Hepatocyte (in vitro differentiated cells): ENCODE measurements around the gene RAB27A. TPM values are rescaled to one million over a fixed set of nuclear protein-coding genes. Genes with fewer than 3 reads are reported as not detected.
A peak's percentile ranks its signal among the peaks of the same experiment; 100 is the strongest.

Source experiments
- DNase-seq: peaks from one replicate; pipeline ENCODE4 v3.0.0-alpha.2; 2016; ENCODE audit warnings: low spot score
- H2AFZ ChIP-seq: fragments of 200-600 bp; sonication (generic); 2 replicates; pipeline ENCODE4 v1.6.0; 2016; ENCODE audit warnings: antibody characterized with exemption, mild to moderate bottlenecking
- H3K27ac ChIP-seq: fragments of 200-600 bp; sonication (generic); 2 replicates; pipeline ENCODE4 v1.5.1; 2016; ENCODE audit warnings: mild to moderate bottlenecking
- H3K27me3 ChIP-seq: fragments of 200-600 bp; sonication (generic); 2 replicates; pipeline ENCODE4 v1.6.1; 2016
- H3K36me3 ChIP-seq: fragments of 200-600 bp; sonication (generic); replicated peaks from 2 replicates; pipeline ENCODE4 v1.5.1; 2016; ENCODE audit warnings: low read depth; ENCODE audit not compliant: insufficient read depth
- H3K4me1 ChIP-seq: fragments of 200-600 bp; sonication (generic); 2 replicates; pipeline ENCODE4 v1.5.1; 2016; ENCODE audit warnings: mild to moderate bottlenecking, moderate library complexity; ENCODE audit not compliant: insufficient read depth
- H3K4me2 ChIP-seq: fragments of 200-600 bp; sonication (generic); 2 replicates; pipeline ENCODE4 v1.6.0; 2016
- H3K4me3 ChIP-seq: fragments of 200-600 bp; sonication (generic); 2 replicates; pipeline ENCODE4 v1.5.1; 2016; ENCODE audit warnings: mild to moderate bottlenecking
- H3K79me2 ChIP-seq: fragments of 200-600 bp; sonication (generic); 2 replicates; pipeline ENCODE4 v1.6.0; 2017; ENCODE audit warnings: mild to moderate bottlenecking
- H3K9me2 ChIP-seq: fragments of 200-600 bp; sonication (generic); replicated peaks from 2 replicates; pipeline ENCODE4 v1.6.0; 2017; ENCODE audit warnings: mild to moderate bottlenecking; ENCODE audit not compliant: insufficient read depth
- H3K9me3 ChIP-seq: fragments of 200-600 bp; sonication (generic); 2 replicates; pipeline ENCODE4 v1.5.1; 2016; ENCODE audit warnings: low read depth, mild to moderate bottlenecking
- H4K20me1 ChIP-seq: fragments of 200-600 bp; sonication (generic); 2 replicates; pipeline ENCODE4 v1.6.0; 2016; ENCODE audit warnings: mild to moderate bottlenecking; ENCODE audit not compliant: insufficient read depth, poor library complexity, severe bottlenecking
- EZH2 ChIP-seq: fragments of 200-600 bp; sonication (generic); IDR thresholded peaks from 2 replicates; pipeline ENCODE4 v1.6.1; 2016; ENCODE audit warnings: antibody characterized with exemption, mild to moderate bottlenecking, borderline replicate concordance
- EZH2phosphoT487 ChIP-seq: fragments of 200-600 bp; sonication (generic); IDR thresholded peaks from one replicate; pipeline ENCODE4 v1.6.1; 2018; ENCODE audit warnings: antibody characterized with exemption, mild to moderate bottlenecking, low read depth, moderate library complexity; ENCODE audit not compliant: unreplicated experiment, severe bottlenecking
- WGBS: methylation state at CpG from one replicate; pipeline ENCODE4 v1.1.6; 2016; ENCODE audit warnings: low lambda C conversion rate; ENCODE audit errors: missing lambda C conversion rate; 5-methylcytosine and 5-hydroxymethylcytosine counted together
- polyA plus RNA-seq: library from polyadenylated mRNA; unstranded; fragments of >200 nt; fragmentation: Nextera tagmentation; extraction: Ambion mirVana; gene quantifications from 2 replicates; pipeline ENCODE4 v1.2.1, GENCODE V29; 2016
- total RNA-seq: library from RNA; depleted of rRNA; stranded (reverse); fragments of >200 nt; gene quantifications from 2 replicates; pipeline ENCODE4 v1.2.3, GENCODE V29; 2014
- TF ChIP-seq, protein P1 (sequence below): fragments of 200-600 bp; sonication (generic); IDR thresholded peaks from 2 replicates; pipeline ENCODE4 v1.5.1; 2016; ENCODE audit warnings: antibody characterized with exemption, mild to moderate bottlenecking; ENCODE audit not compliant: poor library complexity

Gene RAB27A
- total and polyA plus RNA-seq, 2 experiments from 2014 or later: 10.5 to 16.6 TPM

DNA sequence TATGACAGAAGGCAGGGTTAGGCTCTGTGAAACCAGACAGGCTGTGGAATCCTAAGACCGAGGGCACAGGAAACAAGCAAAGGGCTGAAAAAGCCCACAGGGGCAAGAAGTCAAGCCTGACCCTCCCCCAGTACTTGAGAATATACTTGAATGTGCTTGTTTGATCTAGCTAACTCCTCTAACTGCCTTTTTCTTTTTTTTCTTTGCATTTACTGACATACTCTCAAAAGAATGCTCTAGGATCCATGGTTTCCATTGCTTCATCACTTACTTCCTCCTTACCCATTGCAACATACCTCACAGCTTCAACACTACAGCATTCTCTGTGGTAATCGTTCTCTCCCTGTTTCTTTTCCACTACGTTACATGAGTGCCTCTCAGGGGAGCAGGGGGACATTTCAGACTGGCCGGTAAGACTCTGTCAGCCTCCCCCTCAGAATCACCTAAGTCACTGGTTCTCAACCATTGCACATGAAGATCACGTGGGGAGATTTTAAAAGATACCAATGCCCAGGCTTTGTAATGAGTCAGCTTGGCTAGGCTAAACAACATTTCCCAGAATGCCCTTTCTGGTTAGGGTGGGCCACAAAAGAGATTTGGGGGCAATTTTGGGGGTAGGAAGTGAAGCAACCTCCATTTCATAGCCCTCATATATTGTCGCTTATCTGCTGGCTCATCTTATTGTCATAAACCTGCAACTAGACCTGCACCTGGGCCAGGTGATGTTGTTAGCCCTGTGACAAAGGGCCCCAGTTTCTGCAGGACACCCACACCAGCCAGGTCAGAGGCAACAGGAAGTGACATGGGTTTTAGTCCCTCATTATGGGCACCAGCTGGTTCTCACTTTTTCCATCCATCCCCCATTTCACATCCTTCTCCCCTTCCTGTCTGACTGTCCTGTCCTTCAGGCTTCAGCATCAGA lies 68.3 kb downstream of the RAB27A start:
- Histone ChIP-seq H3K27me3 (no peaks in the 10 kb centered on the region), H3K27ac (peak overlapping the region; percentile 94), H3K4me3 (no peak overlapping the region), H3K4me2 (peak overlapping the region; percentile 9), H3K36me3 (no peaks in the 10 kb centered on the region), H3K79me2 (no peaks in the 10 kb centered on the region), H4K20me1 (no peaks in the 10 kb centered on the region), H2AFZ (no peak overlapping the region), H3K9me2 (no peaks in the 10 kb centered on the region), H3K4me1 (peaks cover 10% of the 10 kb centered on the region), H3K9me3 (no peaks in the 10 kb centered on the region)
- peak; percentile 78 for DNase-seq
- no peak for TF ChIP-seq EZH2phosphoT487
- TF ChIP-seq, protein P1, sequence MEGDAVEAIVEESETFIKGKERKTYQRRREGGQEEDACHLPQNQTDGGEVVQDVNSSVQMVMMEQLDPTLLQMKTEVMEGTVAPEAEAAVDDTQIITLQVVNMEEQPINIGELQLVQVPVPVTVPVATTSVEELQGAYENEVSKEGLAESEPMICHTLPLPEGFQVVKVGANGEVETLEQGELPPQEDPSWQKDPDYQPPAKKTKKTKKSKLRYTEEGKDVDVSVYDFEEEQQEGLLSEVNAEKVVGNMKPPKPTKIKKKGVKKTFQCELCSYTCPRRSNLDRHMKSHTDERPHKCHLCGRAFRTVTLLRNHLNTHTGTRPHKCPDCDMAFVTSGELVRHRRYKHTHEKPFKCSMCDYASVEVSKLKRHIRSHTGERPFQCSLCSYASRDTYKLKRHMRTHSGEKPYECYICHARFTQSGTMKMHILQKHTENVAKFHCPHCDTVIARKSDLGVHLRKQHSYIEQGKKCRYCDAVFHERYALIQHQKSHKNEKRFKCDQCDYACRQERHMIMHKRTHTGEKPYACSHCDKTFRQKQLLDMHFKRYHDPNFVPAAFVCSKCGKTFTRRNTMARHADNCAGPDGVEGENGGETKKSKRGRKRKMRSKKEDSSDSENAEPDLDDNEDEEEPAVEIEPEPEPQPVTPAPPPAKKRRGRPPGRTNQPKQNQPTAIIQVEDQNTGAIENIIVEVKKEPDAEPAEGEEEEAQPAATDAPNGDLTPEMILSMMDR: no peak
- TF ChIP-seq EZH2: no peak
- 67% methylated on average over 6 of the region's 6 CpGs for WGBS

DNA sequence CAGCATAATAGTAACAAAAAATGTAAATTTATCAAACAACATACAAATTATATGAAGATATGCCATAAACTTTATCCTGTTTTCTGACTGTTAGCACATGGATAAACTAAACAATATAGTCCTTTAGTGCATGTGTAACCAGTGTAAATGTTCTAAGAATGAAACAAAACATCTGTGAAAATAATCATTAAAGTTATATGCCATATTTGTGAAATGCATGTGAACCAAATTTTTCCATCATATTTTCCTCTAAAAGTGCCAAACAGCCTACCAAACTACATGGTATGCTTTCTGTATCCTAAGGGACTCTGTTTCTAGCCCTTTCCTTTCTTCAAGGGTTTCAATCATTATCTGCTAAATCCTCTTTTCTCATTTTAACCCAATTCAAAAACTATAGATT lies 69.0 kb downstream of the RAB27A start:
- Histone ChIP-seq H4K20me1 (no peaks in the 10 kb centered on the region), H3K79me2 (no peaks in the 10 kb centered on the region), H3K27ac (peak overlapping the region; percentile 94), H3K27me3 (no peaks in the 10 kb centered on the region), H3K9me2 (no peaks in the 10 kb centered on the region), H3K4me1 (peaks cover 10% of the 10 kb centered on the region), H3K4me3 (no peak overlapping the region), H3K9me3 (no peaks in the 10 kb centered on the region), H3K36me3 (no peaks in the 10 kb centered on the region), H2AFZ (no peak overlapping the region), H3K4me2 (no peak overlapping the region)
- DNase-seq: no peak
- TF ChIP-seq, protein P1: no peak
- TF ChIP-seq EZH2 (no peak), EZH2phosphoT487 (no peak)

DNA sequence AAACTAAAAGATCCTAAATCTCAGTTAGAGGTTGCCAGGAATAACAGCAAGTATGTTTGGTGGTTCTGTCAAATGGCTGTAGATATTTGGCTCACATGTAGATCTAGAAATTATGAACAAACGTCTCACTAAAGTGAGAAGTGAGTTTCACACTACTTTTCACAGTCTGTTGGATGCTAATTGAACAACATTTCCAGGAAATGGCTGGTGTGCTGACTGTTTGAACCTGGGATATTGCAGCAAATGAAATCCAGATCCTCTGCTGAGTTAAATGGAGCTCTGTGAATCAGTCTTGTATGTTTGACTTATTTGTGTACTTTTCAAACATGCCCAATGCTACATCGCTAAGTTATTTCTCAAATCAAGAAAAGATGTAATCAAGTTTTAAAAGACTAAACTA lies 71.6 kb downstream of the RAB27A start:
- no peak overlapping the region for H2AFZ ChIP-seq

More for the DNA sequence above, 71.6 kb downstream of the RAB27A start:
- no peak for DNase-seq
- TF ChIP-seq EZH2: no peak
- no peak for TF ChIP-seq EZH2phosphoT487
- TF ChIP-seq, protein P1: no peak
- peak overlapping the region; percentile 3 for H3K27ac ChIP-seq
- 75% methylated on average over 2 of the region's 2 CpGs for WGBS
- H3K4me2 ChIP-seq: no peak overlapping the region
- no peaks in the 10 kb centered on the region for H4K20me1 ChIP-seq
- H3K9me2 ChIP-seq: no peaks in the 10 kb centered on the region
- no peaks in the 10 kb centered on the region for H3K36me3 ChIP-seq
- H3K9me3 ChIP-seq: no peaks in the 10 kb centered on the region
- H3K27me3 ChIP-seq: no peaks in the 10 kb centered on the region
- peaks cover 10% of the 10 kb centered on the region for H3K4me1 ChIP-seq
- no peaks in the 10 kb centered on the region for H3K79me2 ChIP-seq
- no peak overlapping the region for H3K4me3 ChIP-seq
